HepG2 (cell line): ENCODE results near the gene HHATL. TPM values are rescaled to one million over a fixed set of nuclear protein-coding genes. Genes with fewer than 3 reads are reported as not detected.

Source experiments
- ATAC-seq: fragments of 200-7000 bp; cut with Tn5 transposase; 3 replicates; pipeline ENCODE4 v1.9.1; 2020; ENCODE audit warnings: mild to moderate bottlenecking, moderate library complexity
- BruUV-seq: library from RNA; stranded (reverse); fragments of 400-500 nt; replicated peaks from 2 replicates; lab custom pipeline; 2021; lab: Mats Ljungman, UMichigan
- CTCF ChIA-PET: fragments of 300-600 bp; formaldehyde crosslinking; extraction: SDS; loops from one replicate; lab custom pipeline; 2021; ENCODE audit warnings: low total read pairs, inconsistent platforms, low intra/inter-chr PET ratio; lab: Yijun Ruan, JAX
- POLR2A ChIA-PET: fragments of 350-600 bp; sonication (Branson Sonifier 250); formaldehyde crosslinking; loops from one replicate; lab custom pipeline; 2020; ENCODE audit warnings: antibody characterized with exemption, inconsistent platforms; lab: Yijun Ruan, JAX
- DNase-seq: peaks from one replicate; pipeline ENCODE4 v3.0.0-alpha.2; 2015; ENCODE audit warnings: low spot score
- FAIRE-seq: peaks from 3 replicates; lab custom pipeline; 2011; peaks lifted over from hg19 to GRCh38; lab: Jason Lieb, UNC
- H2AFZ ChIP-seq: one replicate; pipeline ENCODE4 v1.6.1; 2011; ENCODE audit warnings: low read length, inconsistent platforms
- H3K27ac ChIP-seq: fragments of 300-600 bp; 3 replicates; pipeline ENCODE4 v1.8.0; 2011; ENCODE audit warnings: mixed run types, mild to moderate bottlenecking, mixed read lengths, low read length, inconsistent platforms; ENCODE audit not compliant: insufficient read depth; ENCODE audit errors: extremely low read length
- H3K27me3 ChIP-seq, 2 experiments: fragments of 200-600 bp in 1 of 2; 2 replicates in 1 of 2; 3 replicates in 1 of 2; pipeline versions ENCODE4 v1.6.0 to v1.8.0; 2011; ENCODE audit warnings: low read length in 2 of 2, mild to moderate bottlenecking in 2 of 2, moderate library complexity in 2 of 2, inconsistent platforms in 1 of 2; ENCODE audit not compliant: insufficient read depth in 2 of 2, control insufficient read depth in 1 of 2
- H3K36me3 ChIP-seq, 2 experiments: fragments of 200-600 bp in 1 of 2; replicated peaks in 1 of 2; 2 replicates in 1 of 2; 3 replicates in 1 of 2; pipeline versions ENCODE4 v1.5.1 to v1.8.0; 2011; ENCODE audit warnings: low read length in 2 of 2, inconsistent platforms in 1 of 2; ENCODE audit not compliant: insufficient read depth in 2 of 2, control insufficient read depth in 1 of 2
- H3K4me1 ChIP-seq: 2 replicates; pipeline ENCODE4 v1.5.1; 2012; ENCODE audit warnings: low read length, inconsistent platforms; ENCODE audit not compliant: insufficient read depth
- H3K4me2 ChIP-seq: 2 replicates; pipeline ENCODE4 v1.6.0; 2011; ENCODE audit warnings: low read depth, low read length, inconsistent platforms
- H3K4me3 ChIP-seq, 3 experiments: fragments of 200-600 bp in 1 of 3; sonication (generic), shearing (Covaris generic) in 1 of 3; replicated peaks in 1 of 3; 2 replicates each; pipeline ENCODE4 v1.5.1; 2011 to 2016; ENCODE audit warnings: low read length in 3 of 3, inconsistent platforms in 2 of 3, low read depth in 2 of 3, mild to moderate bottlenecking in 2 of 3, control low read depth in 1 of 3, mixed read lengths in 1 of 3; ENCODE audit not compliant: insufficient read depth in 1 of 3
- H3K79me2 ChIP-seq: one replicate; pipeline ENCODE4 v1.6.1; 2011; ENCODE audit warnings: low read length, inconsistent platforms; ENCODE audit not compliant: insufficient read depth
- H3K9ac ChIP-seq: 2 replicates; pipeline ENCODE4 v1.6.0; 2011; ENCODE audit warnings: mild to moderate bottlenecking, low read depth, low read length, inconsistent platforms; ENCODE audit not compliant: insufficient read depth
- H3K9me3 ChIP-seq: 2 replicates; pipeline ENCODE4 v1.5.1; 2012; ENCODE audit warnings: mild to moderate bottlenecking, low read length
- H4K20me1 ChIP-seq: 2 replicates; pipeline ENCODE4 v1.6.0; 2011; ENCODE audit warnings: inconsistent platforms, mild to moderate bottlenecking, low read length, moderate library complexity; ENCODE audit not compliant: insufficient read depth
- FOXA3 ChIP-seq: IDR thresholded peaks from 2 replicates; pipeline ENCODE4 v1.6.1; 2016; ENCODE audit warnings: missing genetic modification reagents, missing compliant biosample characterization
- TFE3 ChIP-seq: IDR thresholded peaks from 2 replicates; pipeline ENCODE4 v1.6.1; 2016
- ZBTB38 ChIP-seq: sonication (generic); formaldehyde crosslinking; IDR thresholded peaks from 2 replicates; pipeline ENCODE4 v1.5.1; 2020; ENCODE audit warnings: mild to moderate bottlenecking, missing genetic modification reagents
- ZNF768 ChIP-seq: sonication (generic); formaldehyde crosslinking; IDR thresholded peaks from 2 replicates; pipeline ENCODE4 v1.4.0; 2020; ENCODE audit warnings: missing genetic modification reagents
- ZZZ3 ChIP-seq: sonication (generic); formaldehyde crosslinking; IDR thresholded peaks from 2 replicates; pipeline ENCODE4 v1.4.0; 2020; ENCODE audit warnings: missing genetic modification reagents, mild to moderate bottlenecking, borderline replicate concordance
- WGBS: methylation state at CpG from one replicate; pipeline ENCODE4 v1.1.6; 2017; ENCODE audit warnings: low lambda C conversion rate; 5-methylcytosine and 5-hydroxymethylcytosine counted together
- in situ Hi-C: cut with HindIII; loops from 2 replicates; pipeline ENCODE4 v1.10.0; 2017; ENCODE audit warnings: low pct_unique_long_range_greater_than_20kb; ENCODE audit not compliant: extremely low pct_ligation_motif_present
- intact Hi-C: fragments of 100-400 bp; cut with micrococcal nuclease; formaldehyde crosslinking; loops from one replicate; pipeline ENCODE4 v1.10.0; 2022; ENCODE audit not compliant: unreplicated experiment
- polyA plus RNA-seq, 8 experiments: library from polyadenylated mRNA; depleted of rRNA in 3 of 8; stranded (reverse) in 7 of 8; unstranded in 1 of 8; fragments of >200 nt; fragmentation: Illumina TruSeq in 4 of 8; extraction: Trizol in 4 of 8; gene quantifications; 2 replicates each; pipeline versions ENCODE4 v1.2.1 to v1.2.3, GENCODE V29; 2011 to 2016; ENCODE audit warnings: low read depth in 4 of 8, missing spikeins in 1 of 8, mixed read lengths in 1 of 8; ENCODE audit not compliant: insufficient read depth in 1 of 8
- total RNA-seq, 5 experiments: library from RNA; depleted of rRNA; stranded (reverse); fragments of >200 nt; fragmentation: Illumina TruSeq; extraction: Trizol; gene quantifications; 2 replicates each; pipeline ENCODE4 v1.2.3, GENCODE V29; 2016; ENCODE audit warnings: low read depth in 1 of 5
- TF ChIP-seq, protein P1 (sequence below): sonication (generic); formaldehyde crosslinking; IDR thresholded peaks from 2 replicates; pipeline ENCODE4 v1.4.0; 2020; ENCODE audit warnings: missing genetic modification reagents

HHATL gene
- total and polyA plus RNA-seq, 2 of the 13 experiments (the other 11 are each of a cell fraction or from before 2014, with no cell fraction given) = 0.26 TPM; not detected in 1

DNA sequence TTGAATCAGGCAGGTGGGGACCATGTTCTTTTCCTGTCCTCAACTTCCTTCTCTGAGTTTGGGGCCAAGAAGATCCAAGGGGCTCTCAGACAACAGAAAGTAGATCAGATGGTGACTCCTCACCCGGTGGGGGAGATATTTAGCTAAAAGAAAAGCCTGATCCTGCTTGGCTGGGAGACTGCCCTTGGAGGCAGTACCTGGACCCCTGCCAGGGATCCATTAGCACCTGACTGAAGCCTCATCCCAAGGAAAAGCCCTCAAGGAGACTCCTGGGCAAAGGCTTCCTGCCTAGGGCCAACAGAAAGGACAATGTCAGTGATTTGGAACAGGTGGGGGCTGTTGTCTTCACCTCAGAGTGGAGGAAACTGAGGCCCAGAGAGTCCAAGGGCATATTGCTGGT is 33.5 kb upstream of the HHATL start (continued):
- no peak for TF ChIP-seq TFE3 (CRISPR knock-in tag)
- no peak for TF ChIP-seq FOXA3
- TF ChIP-seq, all 625 proteins: peak for 0

- Histone ChIP-seq H3K27me3 (no peaks in the 10 kb centered on the region), H3K36me3 (no peaks in the 10 kb centered on the region), H3K27ac (no peak overlapping the region), H3K4me1 (peaks cover 66% of the 10 kb centered on the region), H3K4me3 (no peak overlapping the region), H3K9me3 (no peaks in the 10 kb centered on the region), H3K9ac (no peak overlapping the region), H3K79me2 (no peaks in the 10 kb centered on the region), H3K4me2 (no peak overlapping the region), H4K20me1 (no peaks in the 10 kb centered on the region), H2AFZ (no peak overlapping the region)
- in situ Hi-C loops = no loop called here
- 90% methylated on average over 11 of the region's 12 CpGs for WGBS
- DNase-seq (no peak), FAIRE-seq (no peak), ATAC-seq (no peak)
- TF ChIP-seq ZZZ3 (no peak), ZBTB38 (peak; percentile 30; the same call in 1 of the 2 replicates), ZNF768 (CRISPR knock-in tag) (peak; percentile 43; the same call in 1 of the 2 replicates)
- TF ChIP-seq, protein P1, sequence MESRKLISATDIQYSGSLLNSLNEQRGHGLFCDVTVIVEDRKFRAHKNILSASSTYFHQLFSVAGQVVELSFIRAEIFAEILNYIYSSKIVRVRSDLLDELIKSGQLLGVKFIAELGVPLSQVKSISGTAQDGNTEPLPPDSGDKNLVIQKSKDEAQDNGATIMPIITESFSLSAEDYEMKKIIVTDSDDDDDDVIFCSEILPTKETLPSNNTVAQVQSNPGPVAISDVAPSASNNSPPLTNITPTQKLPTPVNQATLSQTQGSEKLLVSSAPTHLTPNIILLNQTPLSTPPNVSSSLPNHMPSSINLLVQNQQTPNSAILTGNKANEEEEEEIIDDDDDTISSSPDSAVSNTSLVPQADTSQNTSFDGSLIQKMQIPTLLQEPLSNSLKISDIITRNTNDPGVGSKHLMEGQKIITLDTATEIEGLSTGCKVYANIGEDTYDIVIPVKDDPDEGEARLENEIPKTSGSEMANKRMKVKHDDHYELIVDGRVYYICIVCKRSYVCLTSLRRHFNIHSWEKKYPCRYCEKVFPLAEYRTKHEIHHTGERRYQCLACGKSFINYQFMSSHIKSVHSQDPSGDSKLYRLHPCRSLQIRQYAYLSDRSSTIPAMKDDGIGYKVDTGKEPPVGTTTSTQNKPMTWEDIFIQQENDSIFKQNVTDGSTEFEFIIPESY (CRISPR knock-in tag) = peak; percentile 51; the same call in 1 of the 2 replicates
- intact Hi-C loops = no loop called here
- ChIA-PET POLR2A (no interaction called here), CTCF (no interaction called here)
- no TSS peak for BruUV-seq
These were observed 33.0 kb upstream of the HHATL start for GRCh38 chr3:42735615-42736014.
